Left lung (tissue), 10 donors: ENCODE results near the gene OR8D1. TPM values are rescaled to one million over a fixed set of nuclear protein-coding genes. Genes with fewer than 3 reads are reported as not detected.

ENCODE experiments used
- ATAC-seq: fragments of 200-7000 bp; cut with Tn5 transposase; one replicate; pipeline ENCODE4 v1.9.1; 2020; ENCODE audit warnings: moderate library complexity
- DNase-seq, 4 donors: peaks; one replicate each; pipeline ENCODE4 v3.0.0-alpha.2; 2013 to 2020
- H3K27ac ChIP-seq, 2 donors: fragments of 200-600 bp; sonication (generic) in 1 of 2; one replicate each; pipeline versions ENCODE4 v1.5.0 to v1.8.0; 2020 to 2021
- H3K27me3 ChIP-seq, 2 donors: fragments of 200-600 bp; sonication (generic) in 1 of 2; one replicate each; pipeline versions ENCODE4 v1.5.0 to v1.8.0; 2020 to 2021
- H3K36me3 ChIP-seq, 2 donors: fragments of 200-600 bp; sonication (generic) in 1 of 2; one replicate each; pipeline versions ENCODE4 v1.5.0 to v1.8.0; 2020 to 2021
- H3K4me1 ChIP-seq, 2 donors: fragments of 200-600 bp; one replicate each; pipeline ENCODE4 v1.8.0; 2021
- H3K4me3 ChIP-seq, 2 donors: fragments of 200-600 bp; sonication (generic) in 1 of 2; one replicate each; pipeline versions ENCODE4 v1.5.0 to v1.8.0; 2020 to 2021; ENCODE audit warnings: mild to moderate bottlenecking in 1 of 2
- H3K9me3 ChIP-seq, 2 donors: fragments of 200-600 bp; sonication (generic) in 1 of 2; one replicate each; pipeline versions ENCODE4 v1.5.0 to v1.8.0; 2020 to 2021
- intact Hi-C, 2 donors: fragments of 100-400 bp; cut with DNase I; formaldehyde crosslinking; loops; one replicate each; pipeline versions ENCODE4 v1.11.2 to v1.14.2; 2022
- polyA plus RNA-seq, 6 donors: library from polyadenylated mRNA; unstranded; fragments of 120-200 nt; gene quantifications; one replicate each; pipeline ENCODE4 v1.2.1, GENCODE V29; 2013; ENCODE audit not compliant: insufficient read length in 6 of 6
- total RNA-seq, 2 donors: library from RNA; stranded (reverse); fragmentation: NEBNext Ultra II Directional; extraction: Animal tissue kit (Norgen Biotek cat#: 25700); gene quantifications; one replicate each; pipeline ENCODE4 v1.2.1, GENCODE V29; 2021
- TF ChIP-seq, protein P1 (sequence below), 2 donors: fragments of 200-600 bp; sonication (generic) in 1 of 2; IDR thresholded peaks; one replicate each; pipeline versions ENCODE4 v1.5.0 to v1.8.0; 2021; ENCODE audit warnings: antibody characterized with exemption in 2 of 2
- donor health status: DM: no; HTN: yes; CAD: no.
- donor health status: DM: no; HTN: no; CAD: no.

The OR8D1 gene
- total and polyA plus RNA-seq, 8 donors: not detected

DNA sequence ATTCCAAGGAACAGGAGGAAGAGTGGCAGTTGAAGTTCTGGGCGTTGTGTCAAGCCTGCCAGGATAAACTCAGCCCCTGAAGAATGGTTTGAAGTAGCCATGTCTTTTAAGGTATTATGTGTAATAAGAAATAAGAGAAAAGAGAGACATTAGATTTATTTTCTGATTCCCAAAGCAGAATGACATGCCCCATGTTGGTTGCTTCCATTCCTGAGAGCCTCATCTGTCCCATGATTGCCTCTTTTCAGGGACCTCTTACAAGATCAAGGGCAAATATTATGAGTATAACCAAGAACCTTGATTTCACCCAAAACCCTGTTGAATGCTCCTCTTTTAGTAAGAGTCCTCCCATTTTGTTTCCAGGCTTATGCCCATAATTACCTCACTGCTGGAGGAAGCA is 6.3 kb upstream of the OR8D1 start, which contains the start of gene OR8D2:
TSS of gene OR8D2 (minus strand) at position 101 of the 400 bp plus-strand sequence. CDS start at position 101, 0 bp downstream.
- intact Hi-C loops: no loop called here
- TF ChIP-seq, protein P1, sequence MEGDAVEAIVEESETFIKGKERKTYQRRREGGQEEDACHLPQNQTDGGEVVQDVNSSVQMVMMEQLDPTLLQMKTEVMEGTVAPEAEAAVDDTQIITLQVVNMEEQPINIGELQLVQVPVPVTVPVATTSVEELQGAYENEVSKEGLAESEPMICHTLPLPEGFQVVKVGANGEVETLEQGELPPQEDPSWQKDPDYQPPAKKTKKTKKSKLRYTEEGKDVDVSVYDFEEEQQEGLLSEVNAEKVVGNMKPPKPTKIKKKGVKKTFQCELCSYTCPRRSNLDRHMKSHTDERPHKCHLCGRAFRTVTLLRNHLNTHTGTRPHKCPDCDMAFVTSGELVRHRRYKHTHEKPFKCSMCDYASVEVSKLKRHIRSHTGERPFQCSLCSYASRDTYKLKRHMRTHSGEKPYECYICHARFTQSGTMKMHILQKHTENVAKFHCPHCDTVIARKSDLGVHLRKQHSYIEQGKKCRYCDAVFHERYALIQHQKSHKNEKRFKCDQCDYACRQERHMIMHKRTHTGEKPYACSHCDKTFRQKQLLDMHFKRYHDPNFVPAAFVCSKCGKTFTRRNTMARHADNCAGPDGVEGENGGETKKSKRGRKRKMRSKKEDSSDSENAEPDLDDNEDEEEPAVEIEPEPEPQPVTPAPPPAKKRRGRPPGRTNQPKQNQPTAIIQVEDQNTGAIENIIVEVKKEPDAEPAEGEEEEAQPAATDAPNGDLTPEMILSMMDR (IDR thresholded peaks at IDR 0.05): no peak
- Histone ChIP-seq H3K4me1 (no peaks in the 10 kb centered on the region), H3K4me3 (no peak within 1 kb of the TSS), H3K9me3 (no peaks in the 10 kb centered on the region), H3K27me3 (no peaks in the 10 kb centered on the region), H3K36me3 (no peaks in the 10 kb centered on the region), H3K27ac (no peak within 1 kb of the TSS)
- ATAC-seq (no peak), DNase-seq (no peak)

DNA sequence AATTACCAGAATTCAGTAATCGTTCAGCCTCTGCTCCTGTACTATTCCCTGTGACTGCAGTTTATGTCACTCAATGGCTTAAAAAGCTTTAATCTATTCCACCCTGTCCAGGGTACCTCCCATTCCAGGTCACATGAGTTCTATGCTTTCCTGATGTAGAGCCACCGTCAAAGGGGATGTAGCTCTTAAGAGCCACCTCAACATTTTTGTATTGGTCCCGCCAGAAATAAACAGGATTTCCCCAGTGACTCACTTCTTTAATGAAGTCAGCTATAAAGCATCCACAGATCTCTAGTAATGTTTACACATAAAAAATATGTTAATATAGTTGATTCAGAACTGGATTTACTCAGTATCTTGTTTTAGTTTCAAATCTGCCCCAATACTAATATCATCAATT is 1.3 kb upstream of the OR8D1 start:
- TF ChIP-seq, protein P1 (IDR thresholded peaks at IDR 0.05): no peak
- Histone ChIP-seq H3K36me3 (no peaks in the 10 kb centered on the region), H3K9me3 (no peaks in the 10 kb centered on the region), H3K4me1 (no peaks in the 10 kb centered on the region), H3K27me3 (no peaks in the 10 kb centered on the region), H3K4me3 (no peak overlapping the region), H3K27ac (no peak overlapping the region)
- DNase-seq (no peak), ATAC-seq (no peak)
- intact Hi-C loops: no loop called here

DNA sequence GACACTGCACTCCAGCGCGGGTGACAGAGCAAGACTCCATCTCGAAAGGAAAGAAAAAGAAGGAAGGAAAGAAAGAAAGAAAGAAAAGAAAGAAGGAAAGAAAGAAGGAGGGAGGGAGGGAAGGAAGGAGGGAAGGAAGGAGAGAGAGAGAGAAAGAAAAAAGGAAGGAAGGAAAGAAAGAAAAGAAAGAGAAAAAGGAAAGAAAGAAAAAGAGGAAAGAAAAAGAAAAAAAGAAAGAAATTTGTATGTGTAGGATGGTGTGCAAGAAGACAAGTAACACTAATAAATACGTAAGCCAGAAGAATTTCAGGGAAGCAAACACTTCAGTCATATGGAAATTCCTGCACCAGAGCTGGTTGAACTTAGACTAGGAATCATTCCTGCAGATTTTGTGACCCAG is 618 bp downstream of the OR8D1 start:
- no peaks in the 10 kb centered on the region for H3K36me3 ChIP-seq
- no peaks in the 10 kb centered on the region for H3K4me1 ChIP-seq
- intact Hi-C loops: no loop called here
- no peaks in the 10 kb centered on the region for H3K27me3 ChIP-seq
- no peak overlapping the region for H3K27ac ChIP-seq
- no peak for ATAC-seq
- TF ChIP-seq, protein P1 (IDR thresholded peaks at IDR 0.05): no peak
- no peak for DNase-seq
- H3K9me3 ChIP-seq: no peaks in the 10 kb centered on the region
- no peak overlapping the region for H3K4me3 ChIP-seq

DNA sequence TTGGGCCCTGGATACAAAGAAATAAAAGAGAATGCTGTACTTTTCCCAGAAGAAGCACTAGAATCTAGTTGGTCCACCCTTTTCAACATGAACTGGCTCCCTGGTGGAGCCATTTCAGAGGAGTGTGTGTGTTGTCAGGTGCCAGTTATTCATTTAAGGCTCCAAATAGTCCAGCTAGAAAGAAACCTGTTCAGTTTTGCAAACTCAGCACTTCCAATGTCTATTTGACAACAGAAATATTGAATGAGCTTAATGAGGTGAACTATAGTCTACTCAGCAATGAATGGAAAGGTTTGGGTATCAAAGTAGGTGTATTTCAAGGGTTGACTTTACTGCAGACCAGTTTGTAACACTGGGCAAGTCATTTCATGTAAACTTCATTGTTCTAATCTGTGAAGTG is 2.1 kb downstream of the OR8D1 start:
- intact Hi-C loops: no loop called here
- Histone ChIP-seq H3K27me3 (no peaks in the 10 kb centered on the region), H3K36me3 (no peaks in the 10 kb centered on the region), H3K4me1 (no peaks in the 10 kb centered on the region), H3K4me3 (no peak overlapping the region), H3K9me3 (no peaks in the 10 kb centered on the region), H3K27ac (no peak overlapping the region)
- TF ChIP-seq, protein P1 (IDR thresholded peaks at IDR 0.05): no peak
- no peak for ATAC-seq
- no peak for DNase-seq

DNA sequence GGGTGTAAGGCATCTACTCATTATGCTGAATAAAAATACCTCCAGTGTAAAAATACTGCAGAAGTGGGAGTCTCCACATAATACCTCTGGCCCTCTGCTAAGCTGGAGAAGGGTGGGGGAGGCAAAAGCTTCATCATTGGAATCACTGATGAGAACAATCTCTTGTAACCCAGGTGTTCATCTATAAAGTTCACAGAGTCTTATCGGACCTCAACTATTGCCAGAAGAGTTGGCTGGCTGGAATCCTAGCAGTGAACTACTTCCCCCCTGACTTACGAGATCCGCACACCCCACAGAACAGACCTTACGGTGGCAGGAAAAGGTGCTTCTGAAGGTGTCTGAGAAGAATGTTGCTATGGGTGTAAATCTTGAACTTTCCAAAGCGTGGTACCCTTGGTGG is 2.5 kb downstream of the OR8D1 start:
- no peak for ATAC-seq
- intact Hi-C loops: no loop called here
- H3K9me3 ChIP-seq: no peaks in the 10 kb centered on the region
- no peaks in the 10 kb centered on the region for H3K27me3 ChIP-seq
- H3K27ac ChIP-seq: no peak overlapping the region
- no peaks in the 10 kb centered on the region for H3K36me3 ChIP-seq
- no peak for DNase-seq
- H3K4me3 ChIP-seq: no peak overlapping the region
- TF ChIP-seq, protein P1 (IDR thresholded peaks at IDR 0.05): no peak
- no peaks in the 10 kb centered on the region for H3K4me1 ChIP-seq
